HG03520 (cell line): Measurements from ENCODE around the gene TP63.

ENCODE experiments used
- ATAC-seq: cut with Tn5 transposase; IDR thresholded peaks from one replicate; pipeline ENCODE4 v1.9.1; 2021; ENCODE audit warnings: mild to moderate bottlenecking, moderate library complexity; ENCODE audit not compliant: unreplicated experiment

TP63 gene

GRCh38 chr3:189806171-189806951, 175.2 kb downstream of the TP63 start:
- no peak for ATAC-seq

GRCh38 chr3:189808246-189809007, 177.2 kb downstream of the TP63 start:
- ATAC-seq = no peak

- ATAC-seq = no peak
Observed at GRCh38 chr3:189809583-189809982, 178.4 kb downstream of the TP63 start.

GRCh38 chr3:189812806-189813465, 181.7 kb downstream of the TP63 start:
- no peak for ATAC-seq

- ATAC-seq = no peak
Observed at GRCh38 chr3:189813647-189814240, 182.6 kb downstream of the TP63 start.

GRCh38 chr3:189820365-189820720, 189.2 kb downstream of the TP63 start:
- peak; percentile 95 for ATAC-seq

GRCh38 chr3:189821262-189821661, 190.1 kb downstream of the TP63 start:
- no peak for ATAC-seq

- no peak for ATAC-seq
Observed at GRCh38 chr3:189822726-189823125, 191.5 kb downstream of the TP63 start.

- no peak for ATAC-seq
Observed at GRCh38 chr3:189824629-189825312, 193.6 kb downstream of the TP63 start.

- no peak for ATAC-seq
Observed at GRCh38 chr3:189826566-189826965, 195.4 kb downstream of the TP63 start.

GRCh38 chr3:189827108-189827507, 195.9 kb downstream of the TP63 start:
- no peak for ATAC-seq

- no peak for ATAC-seq
Observed at GRCh38 chr3:189830401-189830800, 199.2 kb downstream of the TP63 start.

- ATAC-seq = no peak
Observed at GRCh38 chr3:189833266-189833665, 202.1 kb downstream of the TP63 start.

- no peak for ATAC-seq
Observed at GRCh38 chr3:189833996-189834395, 202.8 kb downstream of the TP63 start.

- no peak for ATAC-seq
Observed at GRCh38 chr3:189834462-189834861, 203.3 kb downstream of the TP63 start.

- no peak for ATAC-seq
Observed at GRCh38 chr3:189836795-189837194, 205.6 kb downstream of the TP63 start.

- no peak for ATAC-seq
Observed at GRCh38 chr3:189838291-189838690, 207.1 kb downstream of the TP63 start.

GRCh38 chr3:189839576-189839975, 208.4 kb downstream of the TP63 start:
- no peak for ATAC-seq

GRCh38 chr3:189841473-189842205, 210.4 kb downstream of the TP63 start:
- ATAC-seq = peak; percentile 73
